Smooth muscle cell (in vitro differentiated cells): ENCODE results near the gene DARS1. TPM values are rescaled to one million over a fixed set of nuclear protein-coding genes. Genes with fewer than 3 reads are reported as not detected.

ENCODE experiments used
- DNase-seq: peaks from one replicate; lab custom pipeline; 2025; ENCODE audit not compliant: unreplicated experiment; lab: John Stamatoyannopoulos, UW
- H2AFZ ChIP-seq: fragments of 200-600 bp; sonication (generic); 2 replicates; pipeline ENCODE4 v1.6.0; 2016; ENCODE audit warnings: antibody characterized with exemption, low read depth, mild to moderate bottlenecking
- H3F3A ChIP-seq: fragments of 200-600 bp; sonication (generic); 2 replicates; pipeline ENCODE4 v1.6.0; 2017; ENCODE audit warnings: antibody characterized with exemption, low read depth
- H3K27ac ChIP-seq: fragments of 200-600 bp; sonication (generic); 2 replicates; pipeline ENCODE4 v1.5.1; 2016; ENCODE audit warnings: low read depth, mild to moderate bottlenecking
- H3K27me3 ChIP-seq: fragments of 200-600 bp; sonication (generic); 2 replicates; pipeline ENCODE4 v1.6.1; 2016; ENCODE audit warnings: low read depth, mild to moderate bottlenecking
- H3K36me3 ChIP-seq: fragments of 200-600 bp; sonication (generic); 2 replicates; pipeline ENCODE4 v1.5.1; 2016; ENCODE audit warnings: low read depth
- H3K4me1 ChIP-seq: fragments of 200-600 bp; sonication (generic); 2 replicates; pipeline ENCODE4 v1.5.1; 2016; ENCODE audit warnings: low read depth
- H3K4me2 ChIP-seq: fragments of 200-600 bp; sonication (generic); 2 replicates; pipeline ENCODE4 v1.6.0; 2016; ENCODE audit warnings: mild to moderate bottlenecking
- H3K4me3 ChIP-seq: fragments of 200-600 bp; sonication (generic); 2 replicates; pipeline ENCODE4 v1.5.1; 2016; ENCODE audit warnings: mild to moderate bottlenecking
- H3K79me2 ChIP-seq: fragments of 200-600 bp; sonication (generic); 2 replicates; pipeline ENCODE4 v1.6.0; 2016; ENCODE audit warnings: low read depth, mild to moderate bottlenecking
- H3K9ac ChIP-seq: fragments of 200-600 bp; sonication (generic); 2 replicates; pipeline ENCODE4 v1.6.0; 2016; ENCODE audit warnings: low read depth
- H3K9me3 ChIP-seq: fragments of 200-600 bp; sonication (generic); replicated peaks from 2 replicates; pipeline ENCODE4 v1.5.1; 2016; ENCODE audit warnings: low read depth
- H4K20me1 ChIP-seq: fragments of 200-600 bp; sonication (generic); 2 replicates; pipeline ENCODE4 v1.6.0; 2016; ENCODE audit warnings: low read depth
- CTCF ChIP-seq: fragments of 200-600 bp; sonication (generic); IDR thresholded peaks from 2 replicates; pipeline ENCODE4 v1.5.1; 2017; ENCODE audit warnings: borderline replicate concordance, mild to moderate bottlenecking, antibody characterized with exemption; ENCODE audit not compliant: insufficient read depth, poor library complexity, severe bottlenecking
- WGBS: methylation state at CpG from one replicate; pipeline ENCODE4 v1.1.7; 2016; ENCODE audit warnings: low lambda C conversion rate; 5-methylcytosine and 5-hydroxymethylcytosine counted together
- polyA plus RNA-seq: library from polyadenylated mRNA; unstranded; fragments of >200 nt; fragmentation: Nextera tagmentation; extraction: Ambion mirVana; gene quantifications from 2 replicates; pipeline ENCODE4 v1.2.1, GENCODE V29; 2016
- total RNA-seq: library from RNA; depleted of rRNA; stranded (reverse); fragments of >200 nt; gene quantifications from 2 replicates; pipeline ENCODE4 v1.2.3, GENCODE V29; 2014

Gene DARS1
- total and polyA plus RNA-seq, 2 experiments from 2014 or later, result 110 to 121 TPM

- no peak overlapping the region for H3K9ac ChIP-seq
- peaks cover 63% of the 10 kb centered on the region for H3K79me2 ChIP-seq
- peak overlapping the region; percentile 41 for H3K4me2 ChIP-seq
- peaks cover 10% of the 10 kb centered on the region for H3K36me3 ChIP-seq
- peaks cover 11% of the 10 kb centered on the region for H3F3A ChIP-seq
- WGBS, result 27% methylated on average over 5 of the region's 5 CpGs
- no peaks in the 10 kb centered on the region for H3K27me3 ChIP-seq
- no peak overlapping the region for H3K4me3 ChIP-seq
- no peak overlapping the region for H2AFZ ChIP-seq
- TF ChIP-seq CTCF, result no peak
- H3K4me1 ChIP-seq, result peaks cover 24% of the 10 kb centered on the region
- H4K20me1 ChIP-seq, result peaks cover 54% of the 10 kb centered on the region
- no peak for DNase-seq
- H3K9me3 ChIP-seq, result no peaks in the 10 kb centered on the region
- H3K27ac ChIP-seq, result no peak overlapping the region
Observed at GRCh38 chr2:135980434-135981079, 4.9 kb downstream of the DARS1 start.

- Histone ChIP-seq H3K79me2 (peaks cover 89% of the 10 kb centered on the region), H3F3A (no peaks in the 10 kb centered on the region), H3K4me3 (no peak overlapping the region), H3K4me1 (peaks cover 7% of the 10 kb centered on the region), H4K20me1 (peaks cover 88% of the 10 kb centered on the region), H3K9me3 (no peaks in the 10 kb centered on the region), H2AFZ (no peak overlapping the region), H3K27me3 (no peaks in the 10 kb centered on the region), H3K36me3 (peaks cover 13% of the 10 kb centered on the region), H3K27ac (no peak overlapping the region), H3K9ac (no peak overlapping the region), H3K4me2 (no peak overlapping the region)
- TF ChIP-seq CTCF, result no peak
- WGBS, result 100% methylated on average over 2 of the region's 2 CpGs
- no peak for DNase-seq
Observed at GRCh38 chr2:135975702-135976101, 9.7 kb downstream of the DARS1 start.

DNA sequence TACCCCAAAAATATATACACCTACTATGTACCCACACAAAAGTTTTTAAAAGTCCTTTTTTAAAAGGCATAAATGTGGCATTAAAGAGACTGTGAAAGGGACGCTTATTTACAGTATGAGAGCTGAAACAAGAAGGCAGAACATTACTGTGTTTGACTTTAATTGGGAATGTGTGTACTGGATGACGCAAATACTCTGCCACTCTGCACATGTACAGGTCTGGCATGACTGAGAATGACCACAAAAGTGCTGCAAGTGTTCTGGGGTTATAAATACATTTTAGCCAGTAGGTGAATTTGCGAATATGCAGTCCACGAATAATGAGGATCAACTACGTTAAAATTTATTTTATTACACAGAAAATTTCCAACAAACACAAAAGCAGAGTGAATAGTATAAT lies 11.4 kb downstream of the DARS1 start:
- 96% methylated on average over 5 of the region's 5 CpGs for WGBS
- DNase-seq, result no peak
- Histone ChIP-seq H3K9ac (no peak overlapping the region), H2AFZ (no peak overlapping the region), H3K27ac (no peak overlapping the region), H3K4me1 (peaks cover 5% of the 10 kb centered on the region), H3K4me3 (no peak overlapping the region), H3K4me2 (no peak overlapping the region), H3K27me3 (no peaks in the 10 kb centered on the region), H3F3A (no peaks in the 10 kb centered on the region), H3K79me2 (peaks cover 95% of the 10 kb centered on the region), H4K20me1 (peaks cover 93% of the 10 kb centered on the region), H3K9me3 (no peaks in the 10 kb centered on the region), H3K36me3 (peaks cover 12% of the 10 kb centered on the region)
- TF ChIP-seq CTCF, result no peak
